Osteoblast (primary cell): ENCODE results near the gene ARHGAP29. TPM values are rescaled to one million over a fixed set of nuclear protein-coding genes. Genes with fewer than 3 reads are reported as not detected.

Experiments
- DNase-seq: peaks from one replicate; pipeline ENCODE4 v3.0.0; 2011; ENCODE audit warnings: low spot score, mixed read lengths; ENCODE audit not compliant: insufficient read length; ENCODE audit errors: missing footprints
- H2AFZ ChIP-seq: 2 replicates; pipeline ENCODE4 v1.6.0; 2011; ENCODE audit warnings: mild to moderate bottlenecking, low read length
- H3K27ac ChIP-seq: 2 replicates; pipeline ENCODE4 v1.5.1; 2011; ENCODE audit warnings: mild to moderate bottlenecking, low read depth, low read length, moderate library complexity
- H3K27me3 ChIP-seq: 2 replicates; pipeline ENCODE4 v1.6.0; 2012; ENCODE audit warnings: mild to moderate bottlenecking, control low read depth, inconsistent platforms, low read length, moderate library complexity; ENCODE audit not compliant: insufficient read depth
- H3K36me3 ChIP-seq: 2 replicates; pipeline ENCODE4 v1.5.1; 2011; ENCODE audit warnings: mild to moderate bottlenecking, low read length, control low read depth, moderate library complexity; ENCODE audit not compliant: insufficient read depth
- H3K4me1 ChIP-seq: 2 replicates; pipeline ENCODE4 v1.5.1; 2011; ENCODE audit warnings: mild to moderate bottlenecking, low read length, control low read depth, moderate library complexity; ENCODE audit not compliant: insufficient read depth
- H3K4me2 ChIP-seq: 2 replicates; pipeline ENCODE4 v1.6.0; 2011; ENCODE audit warnings: mild to moderate bottlenecking, low read length; ENCODE audit not compliant: insufficient read depth
- H3K4me3 ChIP-seq: fragments of 200-600 bp; sonication (generic); 3 replicates; pipeline ENCODE4 v1.5.1; 2012; ENCODE audit warnings: mild to moderate bottlenecking, low read length, inconsistent platforms; ENCODE audit not compliant: insufficient read depth
- H3K79me2 ChIP-seq: 2 replicates; pipeline ENCODE4 v1.6.0; 2012; ENCODE audit warnings: mild to moderate bottlenecking, low read length, control low read depth, inconsistent platforms; ENCODE audit not compliant: insufficient read depth
- H3K9me3 ChIP-seq: 2 replicates; pipeline ENCODE4 v1.5.1; 2011; ENCODE audit warnings: low read depth, low read length, control low read depth
- H4K20me1 ChIP-seq: 2 replicates; pipeline ENCODE4 v1.6.0; 2012; ENCODE audit warnings: mild to moderate bottlenecking, low read length, control low read depth; ENCODE audit not compliant: insufficient read depth
- CTCF ChIP-seq: IDR thresholded peaks from 2 replicates; pipeline ENCODE4 v1.5.1; 2011; ENCODE audit warnings: mild to moderate bottlenecking, low read depth, low read length, moderate library complexity; ENCODE audit errors: extremely low read depth
- total RNA-seq: library from RNA; depleted of rRNA; stranded (reverse); fragments of >200 nt; gene quantifications from 2 replicates; pipeline ENCODE4 v1.2.3, GENCODE V29; 2012

The ARHGAP29 gene
- total RNA-seq, 1 donor: 17.0 TPM

DNA sequence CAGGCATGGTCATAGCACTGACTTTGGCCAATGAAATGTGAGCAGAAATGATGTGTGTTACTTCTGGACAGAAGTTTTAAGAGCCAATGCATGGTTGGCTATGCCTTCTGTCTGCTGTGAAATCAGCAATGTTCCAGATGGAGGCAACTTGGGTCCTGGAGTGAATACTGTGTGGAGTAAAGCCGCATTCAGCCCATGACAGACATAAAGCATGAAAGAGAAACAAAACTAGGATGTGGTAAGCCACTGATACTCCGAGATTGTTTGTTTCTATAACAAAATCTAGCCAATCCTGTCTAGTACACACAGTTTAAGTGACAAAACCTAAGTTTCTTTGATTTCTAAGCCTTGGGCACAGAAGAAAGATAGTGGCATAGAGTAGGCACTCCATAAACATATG is 47.1 kb upstream of the ARHGAP29 start:
- Histone ChIP-seq H2AFZ (peak overlapping the region; percentile 68), H3K4me1 (peaks cover 37% of the 10 kb centered on the region)

DNA sequence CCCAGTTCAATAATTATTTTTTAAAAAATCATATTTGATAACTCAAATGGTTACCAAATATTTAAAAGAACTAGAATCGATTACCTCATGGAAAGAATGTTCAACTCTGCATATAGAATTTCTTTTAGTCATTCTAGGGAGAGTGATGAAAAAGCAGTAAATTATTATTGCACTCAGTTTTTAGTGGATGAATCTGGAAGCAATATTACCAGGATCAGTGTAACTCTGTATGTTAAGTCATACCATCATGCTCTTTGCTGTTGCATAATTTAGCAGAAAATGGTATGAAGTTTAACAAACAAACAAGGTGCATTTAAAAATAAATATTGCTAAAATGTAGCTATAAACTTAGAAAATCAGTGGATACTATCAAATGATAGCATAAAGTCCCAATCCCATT is 46.1 kb upstream of the ARHGAP29 start:
- Histone ChIP-seq H3K27ac (no peak overlapping the region), H2AFZ (no peak overlapping the region), H4K20me1 (no peaks in the 10 kb centered on the region), H3K4me1 (peaks cover 38% of the 10 kb centered on the region), H3K4me3 (no peak overlapping the region), H3K79me2 (no peaks in the 10 kb centered on the region), H3K36me3 (no peaks in the 10 kb centered on the region), H3K9me3 (no peaks in the 10 kb centered on the region), H3K4me2 (no peak overlapping the region), H3K27me3 (no peaks in the 10 kb centered on the region)
- no peak for TF ChIP-seq CTCF
- DNase-seq: no peak

More for the DNA sequence above, 47.1 kb upstream of the ARHGAP29 start:
- no peaks in the 10 kb centered on the region for H3K27me3 ChIP-seq
- H3K4me3 ChIP-seq: no peak overlapping the region
- DNase-seq: no peak
- no peaks in the 10 kb centered on the region for H3K79me2 ChIP-seq
- peak overlapping the region; percentile 50 for H3K4me2 ChIP-seq
- no peaks in the 10 kb centered on the region for H3K9me3 ChIP-seq
- TF ChIP-seq CTCF: no peak
- no peaks in the 10 kb centered on the region for H3K36me3 ChIP-seq
- H3K27ac ChIP-seq: peak overlapping the region; percentile 49
- H4K20me1 ChIP-seq: no peaks in the 10 kb centered on the region

DNA sequence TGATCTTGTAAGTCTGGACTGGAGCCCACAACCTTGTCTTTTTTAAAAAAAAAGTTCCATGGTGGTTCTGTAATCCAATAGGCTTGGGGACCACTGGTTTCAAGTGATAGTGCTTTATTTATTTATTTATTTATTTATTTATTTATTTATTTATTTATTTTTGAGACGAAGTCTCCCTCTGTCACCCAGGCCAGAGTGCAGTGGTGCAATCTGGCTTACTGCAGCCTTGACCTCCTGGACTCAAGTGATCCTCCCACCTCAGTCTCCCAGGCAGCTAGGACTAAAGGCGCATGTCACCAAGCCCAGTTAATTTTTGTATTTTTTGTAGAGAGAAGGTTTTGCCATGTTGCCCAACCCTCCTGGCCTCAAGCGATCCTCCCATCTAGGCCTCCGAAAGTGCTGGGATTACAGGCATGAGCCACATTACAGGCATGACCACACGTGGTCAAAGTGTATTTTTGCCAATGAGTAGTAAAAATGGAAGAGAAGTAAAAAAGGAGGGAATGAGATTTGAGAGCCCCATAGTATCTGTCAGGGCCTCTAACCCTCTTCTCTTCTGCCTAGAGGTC is 44.8 kb upstream of the ARHGAP29 start:
- DNase-seq: no peak
- no peak for TF ChIP-seq CTCF
- Histone ChIP-seq H3K79me2 (no peaks in the 10 kb centered on the region), H3K9me3 (no peaks in the 10 kb centered on the region), H4K20me1 (no peaks in the 10 kb centered on the region), H3K36me3 (no peaks in the 10 kb centered on the region), H3K27me3 (no peaks in the 10 kb centered on the region), H3K4me2 (no peak overlapping the region), H3K27ac (peak overlapping the region; percentile 51), H3K4me3 (no peak overlapping the region), H2AFZ (no peak overlapping the region), H3K4me1 (peaks cover 44% of the 10 kb centered on the region)

DNA sequence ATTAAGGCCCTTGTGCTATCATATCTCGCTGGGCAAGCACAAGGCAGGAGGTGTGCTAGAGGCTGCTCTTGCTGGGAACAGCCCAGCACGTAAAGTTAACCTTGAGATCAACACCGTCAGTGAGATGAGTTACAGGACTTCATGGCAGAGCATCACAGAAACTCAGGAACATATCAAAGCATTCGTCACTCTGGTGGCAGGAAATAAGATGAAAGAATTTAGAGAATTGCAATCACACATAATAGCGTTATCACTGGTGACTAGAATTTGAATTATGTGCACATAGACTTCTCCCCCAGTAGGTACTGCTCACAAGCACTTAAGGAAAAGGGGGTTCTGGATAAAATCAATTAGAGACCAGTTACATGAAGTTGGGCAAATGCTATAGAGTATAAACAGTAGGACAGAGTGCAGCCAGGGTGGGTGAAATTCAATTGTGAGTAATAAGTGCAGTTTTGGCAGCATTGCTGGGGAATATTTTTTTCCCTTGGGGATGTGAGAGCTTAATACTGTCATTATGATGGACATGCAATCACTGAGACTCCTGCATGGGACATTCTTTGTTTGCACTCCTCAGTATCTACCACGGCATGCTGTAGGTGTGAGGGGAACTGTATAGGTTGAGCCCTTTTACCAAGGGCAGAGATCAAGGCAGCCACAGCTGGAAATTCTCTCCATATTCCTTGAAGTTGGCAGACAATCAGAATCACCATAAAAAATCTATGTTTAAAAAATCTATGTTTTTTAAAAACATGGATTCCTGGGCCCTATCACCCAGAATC is 44.2 kb upstream of the ARHGAP29 start:
- Histone ChIP-seq H2AFZ (no peak overlapping the region), H3K79me2 (no peaks in the 10 kb centered on the region), H3K4me1 (peaks cover 50% of the 10 kb centered on the region), H3K9me3 (no peaks in the 10 kb centered on the region), H3K36me3 (no peaks in the 10 kb centered on the region), H4K20me1 (no peaks in the 10 kb centered on the region), H3K27ac (peak overlapping the region; percentile 51), H3K27me3 (no peaks in the 10 kb centered on the region), H3K4me3 (no peak overlapping the region), H3K4me2 (no peak overlapping the region)
- DNase-seq: no peak
- TF ChIP-seq CTCF: no peak
